HTERT RPE-1 (cell line): ENCODE measurements around the gene RTBDN.

Experiments used
- in situ Hi-C: fragments of 300-500 bp; cut with MboI; formaldehyde crosslinking; loops from 4 replicates; pipeline ENCODE4 v1.14.3; 2020; ENCODE audit warnings: low sequenced_read_pairs

The RTBDN gene

DNA sequence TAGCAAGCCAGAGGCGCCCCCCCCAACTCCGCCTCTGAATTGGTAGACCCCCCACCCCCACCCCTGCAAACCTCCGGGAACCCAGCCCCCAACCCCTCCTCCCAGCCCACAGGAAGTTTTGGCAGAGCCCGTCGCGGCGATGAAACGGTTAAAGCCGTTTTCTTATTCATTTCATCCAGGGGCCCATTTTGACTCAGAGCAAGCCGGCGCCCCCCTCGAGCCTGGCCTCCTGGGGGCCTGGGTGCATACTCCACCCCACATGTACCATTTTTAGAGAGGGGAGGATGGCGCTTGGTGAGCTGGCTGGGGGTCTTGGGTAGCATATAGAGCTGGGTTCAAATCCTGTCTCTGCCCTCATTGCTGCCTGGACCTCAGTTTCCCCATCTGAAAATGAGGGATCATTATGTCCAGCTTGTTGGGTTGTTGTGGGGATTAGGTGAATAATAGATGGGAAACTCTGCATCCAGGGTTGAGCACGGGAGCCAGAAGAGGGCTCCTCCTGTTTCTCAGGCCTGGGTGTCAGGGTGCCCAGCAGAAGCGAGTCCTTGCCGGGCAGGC is 51.0 kb downstream of the RTBDN start:
- in situ Hi-C loops, result no loop called here

- in situ Hi-C loops, result no loop called here
These were observed 51.7 kb downstream of the RTBDN start for GRCh38 chr19:12782424-12783290.

GRCh38 chr19:12782174-12782423 is 52.3 kb downstream of the RTBDN start:
- in situ Hi-C loops, result no loop called here

GRCh38 chr19:12779162-12779993 is 55.0 kb downstream of the RTBDN start:
- in situ Hi-C loops, result no loop called here

GRCh38 chr19:12778905-12779161 is 55.5 kb downstream of the RTBDN start:
- in situ Hi-C loops, result no loop called here

GRCh38 chr19:12778017-12778904 is 56.1 kb downstream of the RTBDN start:
- in situ Hi-C loops, result no loop called here

DNA sequence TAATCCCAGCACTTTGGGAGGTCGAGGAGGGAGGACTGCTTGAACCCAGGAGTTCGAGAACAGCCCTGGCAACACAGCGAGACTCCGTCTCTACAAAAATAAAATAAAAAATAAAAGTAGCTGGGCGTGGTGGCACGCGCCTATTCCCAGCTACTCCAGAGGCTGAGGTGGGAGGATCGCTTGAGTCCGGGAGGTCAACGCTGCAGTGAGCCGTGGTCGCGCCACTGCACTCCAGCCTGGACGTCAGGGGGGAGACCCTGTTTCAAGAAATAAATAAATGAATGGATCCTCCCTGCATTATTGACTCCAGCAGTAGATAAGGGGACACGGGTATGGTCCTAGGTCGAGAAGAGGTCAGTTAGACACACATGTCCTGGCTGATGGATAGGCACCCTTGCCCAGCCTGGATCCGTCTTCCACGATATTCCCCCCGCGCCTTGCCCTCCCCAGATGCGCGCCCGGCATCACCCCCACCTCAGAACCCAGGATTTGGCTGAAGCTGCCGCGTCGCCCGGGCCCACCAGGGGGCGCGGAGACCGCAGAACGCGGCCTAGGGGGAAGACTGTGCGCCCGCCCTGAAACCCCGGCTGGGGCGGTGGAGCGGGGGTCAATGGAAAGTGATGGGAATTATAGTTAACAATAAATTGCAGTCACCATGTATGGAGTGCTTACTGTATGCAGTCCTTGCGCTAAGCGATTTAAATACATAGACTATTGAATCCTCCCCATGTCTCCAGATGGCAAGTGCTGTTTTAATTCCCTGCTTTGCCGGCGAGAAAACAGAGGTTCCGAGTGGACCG is 57.0 kb downstream of the RTBDN start:
- in situ Hi-C loops, result no loop called here
